Upper lobe of left lung (tissue), 6 donors: ENCODE data around the gene MYPOP. TPM values are rescaled to one million over a fixed set of nuclear protein-coding genes. Genes with fewer than 3 reads are reported as not detected.

Source experiments
- ATAC-seq, 2 donors: fragments of 200-7000 bp; cut with Tn5 transposase; one replicate each; pipeline ENCODE4 v1.9.1; 2022; ENCODE audit warnings: mild to moderate bottlenecking in 2 of 2, moderate library complexity in 2 of 2; ENCODE audit not compliant: low FRiP score in 2 of 2
- DNase-seq, 2 donors: peaks; one replicate each; pipeline ENCODE4 v3.0.0-alpha.2; 2019 to 2020
- H3K27ac ChIP-seq, 4 donors: fragments of 200-600 bp; sonication (generic); one replicate each; pipeline ENCODE4 v1.5.1; 2016 to 2019
- H3K27me3 ChIP-seq, 4 donors: fragments of 200-600 bp; sonication (generic); one replicate each; pipeline ENCODE4 v1.5.1; 2017 to 2019
- H3K36me3 ChIP-seq, 4 donors: fragments of 200-600 bp; sonication (generic); one replicate each; pipeline ENCODE4 v1.5.1; 2016 to 2019
- H3K4me1 ChIP-seq, 4 donors: fragments of 200-600 bp; sonication (generic); one replicate each; pipeline ENCODE4 v1.5.1; 2018 to 2019
- H3K4me3 ChIP-seq, 4 donors: fragments of 200-600 bp; sonication (generic); one replicate each; pipeline ENCODE4 v1.5.1; 2017 to 2019; ENCODE audit warnings: mild to moderate bottlenecking in 2 of 4, moderate library complexity in 1 of 4
- H3K9me3 ChIP-seq, 4 donors: fragments of 200-600 bp; sonication (generic); one replicate each; pipeline ENCODE4 v1.5.1; 2018 to 2019
- CTCF ChIP-seq, 6 experiments: fragments of 450-650 bp in 4 of 6; fragments of 200-600 bp in 2 of 6; sonication (generic) in 2 of 6; IDR thresholded peaks; one replicate each; pipeline ENCODE4 v1.5.1; 2016 to 2019; ENCODE audit warnings: antibody characterized with exemption in 6 of 6
- EP300 ChIP-seq, 4 donors: sonication (generic); formaldehyde crosslinking; IDR thresholded peaks; one replicate each; pipeline ENCODE4 v1.5.1; 2017; ENCODE audit warnings: antibody characterized with exemption in 4 of 4, control low read depth in 2 of 4
- POLR2A ChIP-seq, 4 donors: fragments of 450-650 bp; IDR thresholded peaks; one replicate each; pipeline ENCODE4 v1.5.1; 2016 to 2017; ENCODE audit warnings: antibody characterized with exemption in 4 of 4, mild to moderate bottlenecking in 2 of 4
- POLR2AphosphoS5 ChIP-seq, 2 donors: sonication (generic); formaldehyde crosslinking; IDR thresholded peaks; one replicate each; pipeline ENCODE4 v1.5.1; 2017; ENCODE audit warnings: antibody characterized with exemption in 2 of 2
- WGBS, 2 donors: methylation state at CpG; one replicate each; pipeline ENCODE4 v1.1.5; 2017 to 2018; 5-methylcytosine and 5-hydroxymethylcytosine counted together
- total RNA-seq, 6 donors: library from RNA; depleted of rRNA in 4 of 6; stranded (reverse); fragments of >200 nt in 4 of 6; gene quantifications; one replicate each; pipeline versions ENCODE4 v1.1.0 to v1.2.1, GENCODE V29; 2016 to 2021
- donor health status: DM: no; HTN: no; CAD: no; lungs with moderate emphysema.
- donor health status: DM: no; HTN: yes; CAD: no; lungs with severe emphysema.

Gene MYPOP
- total RNA-seq, 6 donors from 2014 or later, result 2.3 to 13.6 (median 9.2) TPM

- Histone ChIP-seq H3K36me3 (peaks cover 0 to 25% (median 4%) of the 10 kb centered on the region in 4 donors), H3K4me1 (peaks cover 0 to 6% (median 0%) of the 10 kb centered on the region in 4 donors), H3K9me3 (no peaks in the 10 kb centered on the region), H3K27ac (peak overlapping the region in 2 of 4 donors; percentile 5 to 53), H3K27me3 (peaks cover 0 to 8% (median 3%) of the 10 kb centered on the region in 4 donors), H3K4me3 (no peak overlapping the region)
- TF ChIP-seq CTCF (IDR thresholded peaks at IDR 0.05), result no peak
- TF ChIP-seq EP300 (IDR thresholded peaks at IDR 0.05), result no peak
- no peak for TF ChIP-seq POLR2AphosphoS5 (IDR thresholded peaks at IDR 0.05)
- no peak for DNase-seq
- ATAC-seq, result no peak
- 63 to 85% methylated on average over 3 of the region's 3 CpGs for WGBS, 2 donors
Observed at GRCh38 chr19:45938733-45939319, 36.4 kb upstream of the MYPOP start.

GRCh38 chr19:45935267-45935666 lies 32.9 kb upstream of the MYPOP start:
- 65 to 77% methylated on average over 5 to 19 of the region's 19 CpGs for WGBS, 2 donors
- no peak overlapping the region for H3K27ac ChIP-seq
- peaks cover 0 to 10% (median under 1%) of the 10 kb centered on the region in 4 donors for H3K36me3 ChIP-seq
- H3K4me1 ChIP-seq, result peaks cover 0 to 1% (median 0%) of the 10 kb centered on the region in 4 donors
- no peaks in the 10 kb centered on the region for H3K9me3 ChIP-seq
- ATAC-seq (no peak), DNase-seq (peak in 1 of 2 donors; percentile 45)
- no peak overlapping the region for H3K4me3 ChIP-seq
- TF ChIP-seq POLR2AphosphoS5 (IDR thresholded peaks at IDR 0.05) (no peak), EP300 (IDR thresholded peaks at IDR 0.05) (no peak), POLR2A (IDR thresholded peaks at IDR 0.05) (no peak), CTCF (IDR thresholded peaks at IDR 0.05) (no peak)
- H3K27me3 ChIP-seq, result peaks cover 0 to 6% (median under 1%) of the 10 kb centered on the region in 4 donors

GRCh38 chr19:45934551-45935230 lies 32.3 kb upstream of the MYPOP start:
- Histone ChIP-seq H3K27ac (no peak overlapping the region), H3K36me3 (peaks cover 0 to 9% (median 0%) of the 10 kb centered on the region in 4 donors), H3K4me1 (no peaks in the 10 kb centered on the region), H3K4me3 (no peak overlapping the region), H3K27me3 (no peaks in the 10 kb centered on the region), H3K9me3 (no peaks in the 10 kb centered on the region)
- TF ChIP-seq EP300 (IDR thresholded peaks at IDR 0.05) (no peak), CTCF (IDR thresholded peaks at IDR 0.05) (no peak), POLR2AphosphoS5 (IDR thresholded peaks at IDR 0.05) (no peak), POLR2A (IDR thresholded peaks at IDR 0.05) (no peak)
- DNase-seq (no peak), ATAC-seq (no peak)
- 37 to 48% methylated on average over 19 of the region's 19 CpGs for WGBS, 2 donors

- DNase-seq (peak in 1 of 2 donors; percentile 42), ATAC-seq (no peak)
- Histone ChIP-seq H3K27me3 (no peaks in the 10 kb centered on the region), H3K4me3 (no peak overlapping the region), H3K36me3 (peaks cover 0 to 6% (median 0%) of the 10 kb centered on the region in 4 donors), H3K9me3 (no peaks in the 10 kb centered on the region), H3K27ac (peak overlapping the region in 1 of 4 donors; percentile 6), H3K4me1 (no peaks in the 10 kb centered on the region)
- 55 to 65% methylated on average over 8 to 9 of the region's 9 CpGs for WGBS, 2 donors
- TF ChIP-seq EP300 (IDR thresholded peaks at IDR 0.05) (no peak), POLR2AphosphoS5 (IDR thresholded peaks at IDR 0.05) (no peak)
Observed at GRCh38 chr19:45933759-45934158, 31.3 kb upstream of the MYPOP start.

- H3K4me3 ChIP-seq, result no peak overlapping the region
- TF ChIP-seq CTCF (IDR thresholded peaks at IDR 0.05), result peak in 1 of 6 experiments; percentile 12
- TF ChIP-seq POLR2AphosphoS5 (IDR thresholded peaks at IDR 0.05), result no peak
- no peak for DNase-seq
- peaks cover 6 to 8% (median 7%) of the 10 kb centered on the region in 4 donors for H3K4me1 ChIP-seq
- 49 to 60% methylated on average over 3 of the region's 3 CpGs for WGBS, 2 donors
- peaks cover 0 to 3% (median 0%) of the 10 kb centered on the region in 4 donors for H3K36me3 ChIP-seq
- no peaks in the 10 kb centered on the region for H3K27me3 ChIP-seq
- ATAC-seq, result no peak
- no peak overlapping the region for H3K27ac ChIP-seq
- no peaks in the 10 kb centered on the region for H3K9me3 ChIP-seq
Observed at GRCh38 chr19:45931055-45931454, 28.6 kb upstream of the MYPOP start.
